ENCODE results near the gene COL2A1. TPM values are rescaled to one million over a fixed set of nuclear protein-coding genes. Genes with fewer than 3 reads are reported as not detected.
A peak's percentile ranks its signal among the peaks of the same experiment; 100 is the strongest.

The COL2A1 gene
- polyA plus RNA-seq, 1 donor (not counting 4 experiments of a cell fraction or from before 2014, with no cell fraction given) = 0.03 TPM

DNA sequence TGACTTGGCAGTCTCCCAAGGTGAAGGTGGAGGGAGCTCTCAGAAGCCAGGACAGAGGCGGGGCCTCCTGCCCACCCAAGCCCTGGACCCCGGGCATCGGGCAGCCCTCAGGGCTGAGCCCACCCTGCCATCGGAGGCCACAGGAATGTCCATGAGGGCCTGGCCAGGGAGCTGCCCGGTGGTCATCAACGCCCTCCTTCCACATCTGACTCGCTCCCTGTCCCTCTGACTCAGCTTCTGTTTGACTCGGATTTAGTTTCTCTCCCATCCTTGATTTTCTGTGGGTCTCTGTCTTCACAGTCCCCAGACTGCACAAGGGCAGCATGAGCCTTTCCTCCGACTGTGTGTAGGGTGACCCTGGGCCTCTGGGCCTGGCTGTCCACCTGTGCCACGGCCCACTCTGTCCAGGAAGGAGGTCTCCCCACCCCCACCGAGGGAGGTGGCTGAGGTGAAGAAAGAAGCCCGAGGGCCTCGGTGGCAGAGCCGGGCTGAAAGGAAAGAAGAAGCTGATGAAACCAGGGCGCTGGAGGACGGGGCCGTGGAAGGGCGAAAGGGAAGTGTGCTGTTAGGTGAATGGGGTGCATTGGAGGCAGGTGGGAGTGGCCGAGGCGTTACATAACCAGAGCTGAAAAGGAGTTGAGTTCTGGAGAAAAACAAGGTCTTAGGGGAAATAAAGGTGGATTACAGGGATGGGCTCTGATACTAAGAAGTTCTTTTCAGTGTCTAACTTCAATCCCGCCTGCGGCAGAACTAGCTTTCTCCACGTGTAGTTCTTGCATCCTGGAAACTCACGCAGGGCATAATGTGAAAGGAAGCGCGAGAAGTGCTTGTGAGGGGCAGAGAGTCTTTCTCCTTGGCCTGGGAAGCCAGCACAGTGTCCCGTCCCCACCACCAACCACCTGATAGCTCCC lies 57.6 kb downstream of the COL2A1 start:
- peak overlapping the region; percentile 61 for H3K9ac ChIP-seq (ENCODE audit: control insufficient read depth, extremely low read depth, insufficient read depth, low read length)
- H3K4me1 ChIP-seq (ENCODE audit: control insufficient read depth, extremely low read depth, insufficient read depth, low read length) = peaks cover 65% of the 10 kb centered on the region
- H3K9me3 ChIP-seq (ENCODE audit: control insufficient read depth, low read depth, low read length) = no peaks in the 10 kb centered on the region
- no peaks in the 10 kb centered on the region for H3K9me1 ChIP-seq (ENCODE audit: control insufficient read depth, extremely low read depth, insufficient read depth, low read length)
- peak overlapping the region; percentile 45 for H3K27ac ChIP-seq (ENCODE audit: control insufficient read depth, insufficient read depth, low read length)
- peak; percentile 71 for FAIRE-seq
- H3K36me3 ChIP-seq (ENCODE audit: control insufficient read depth in 2 of 2, extremely low read depth in 1 of 2, insufficient read depth in 2 of 2, low read length in 2 of 2) = no peaks in the 10 kb centered on the region
- no peaks in the 10 kb centered on the region for H3K79me2 ChIP-seq (ENCODE audit: control insufficient read depth, insufficient read depth, low read length)
- H3K27me3 ChIP-seq (ENCODE audit: control insufficient read depth, extremely low read depth, insufficient read depth, low read length) = no peaks in the 10 kb centered on the region
- H2AFZ ChIP-seq (ENCODE audit: control insufficient read depth, low read length) = peak overlapping the region; percentile 80
- TF ChIP-seq EZH2 (IDR thresholded peaks at IDR 0.05; ENCODE audit: low read length) = no peak
- TF ChIP-seq, protein P1, sequence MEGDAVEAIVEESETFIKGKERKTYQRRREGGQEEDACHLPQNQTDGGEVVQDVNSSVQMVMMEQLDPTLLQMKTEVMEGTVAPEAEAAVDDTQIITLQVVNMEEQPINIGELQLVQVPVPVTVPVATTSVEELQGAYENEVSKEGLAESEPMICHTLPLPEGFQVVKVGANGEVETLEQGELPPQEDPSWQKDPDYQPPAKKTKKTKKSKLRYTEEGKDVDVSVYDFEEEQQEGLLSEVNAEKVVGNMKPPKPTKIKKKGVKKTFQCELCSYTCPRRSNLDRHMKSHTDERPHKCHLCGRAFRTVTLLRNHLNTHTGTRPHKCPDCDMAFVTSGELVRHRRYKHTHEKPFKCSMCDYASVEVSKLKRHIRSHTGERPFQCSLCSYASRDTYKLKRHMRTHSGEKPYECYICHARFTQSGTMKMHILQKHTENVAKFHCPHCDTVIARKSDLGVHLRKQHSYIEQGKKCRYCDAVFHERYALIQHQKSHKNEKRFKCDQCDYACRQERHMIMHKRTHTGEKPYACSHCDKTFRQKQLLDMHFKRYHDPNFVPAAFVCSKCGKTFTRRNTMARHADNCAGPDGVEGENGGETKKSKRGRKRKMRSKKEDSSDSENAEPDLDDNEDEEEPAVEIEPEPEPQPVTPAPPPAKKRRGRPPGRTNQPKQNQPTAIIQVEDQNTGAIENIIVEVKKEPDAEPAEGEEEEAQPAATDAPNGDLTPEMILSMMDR (optimal IDR thresholded peaks at IDR 0.05 in 1 of 3, IDR thresholded peaks at IDR 0.05 in 1 of 3, conservative IDR thresholded peaks at IDR 0.05 in 1 of 3; ENCODE audit: extremely low read depth in 1 of 3, insufficient read depth in 2 of 3, low read length in 3 of 3) = no peak
- DNase-seq (ENCODE audit: low read depth, low spot score) = no peak
- peak overlapping the region in 1 of 3 experiments; percentile 16 for H3K4me3 ChIP-seq (ENCODE audit: control insufficient read depth in 2 of 3, extremely low read depth in 1 of 3, insufficient read depth in 2 of 3, low read depth in 1 of 3, low read length in 3 of 3)
- no peaks in the 10 kb centered on the region for H4K20me1 ChIP-seq (ENCODE audit: control insufficient read depth, extremely low read depth, insufficient read depth, low read length)
- peak overlapping the region; percentile 58 for H3K4me2 ChIP-seq (ENCODE audit: control insufficient read depth, extremely low read depth, insufficient read depth, low read depth, low read length)
- dilution Hi-C loops (cut with MboI; ENCODE audit: extremely low pct_ligation_motif_present, low sequenced_read_pairs) = no loop called here

DNA sequence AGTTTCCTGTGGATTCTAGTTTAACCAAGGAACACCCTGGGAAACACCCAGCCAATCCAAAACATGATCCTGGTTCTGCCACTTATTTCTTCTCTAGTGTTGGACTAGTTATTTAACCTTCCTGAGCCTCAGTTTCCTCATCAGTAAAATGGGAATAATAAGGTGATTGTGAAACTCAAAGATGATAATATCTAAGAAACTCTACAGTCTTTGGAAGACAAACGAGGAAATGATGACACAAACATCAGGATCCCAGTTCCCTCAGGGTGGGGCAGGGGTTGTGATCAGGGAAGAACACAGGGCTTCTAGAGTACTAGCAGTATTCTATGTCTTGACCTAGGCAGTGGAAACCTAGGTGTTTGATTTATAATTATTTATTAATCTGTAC lies 58.9 kb downstream of the COL2A1 start:
- Histone ChIP-seq H3K4me2 (ENCODE audit: control insufficient read depth, extremely low read depth, insufficient read depth, low read depth, low read length) (peak overlapping the region; percentile 37), H3K79me2 (ENCODE audit: control insufficient read depth, insufficient read depth, low read length) (no peaks in the 10 kb centered on the region), H3K27me3 (ENCODE audit: control insufficient read depth, extremely low read depth, insufficient read depth, low read length) (no peaks in the 10 kb centered on the region), H3K27ac (ENCODE audit: control insufficient read depth, insufficient read depth, low read length) (no peak overlapping the region), H3K9me1 (ENCODE audit: control insufficient read depth, extremely low read depth, insufficient read depth, low read length) (no peaks in the 10 kb centered on the region), H3K4me1 (ENCODE audit: control insufficient read depth, extremely low read depth, insufficient read depth, low read length) (peaks cover 52% of the 10 kb centered on the region), H3K9me3 (ENCODE audit: control insufficient read depth, low read depth, low read length) (no peaks in the 10 kb centered on the region), H3K36me3 (ENCODE audit: control insufficient read depth in 2 of 2, extremely low read depth in 1 of 2, insufficient read depth in 2 of 2, low read length in 2 of 2) (no peaks in the 10 kb centered on the region), H3K9ac (ENCODE audit: control insufficient read depth, extremely low read depth, insufficient read depth, low read length) (no peak overlapping the region), H3K4me3 (ENCODE audit: control insufficient read depth in 2 of 3, extremely low read depth in 1 of 3, insufficient read depth in 2 of 3, low read depth in 1 of 3, low read length in 3 of 3) (no peak overlapping the region), H2AFZ (ENCODE audit: control insufficient read depth, low read length) (no peak overlapping the region), H4K20me1 (ENCODE audit: control insufficient read depth, extremely low read depth, insufficient read depth, low read length) (no peaks in the 10 kb centered on the region)
- no peak for TF ChIP-seq EZH2 (IDR thresholded peaks at IDR 0.05; ENCODE audit: low read length)
- TF ChIP-seq, protein P1 (optimal IDR thresholded peaks at IDR 0.05 in 1 of 3, IDR thresholded peaks at IDR 0.05 in 1 of 3, conservative IDR thresholded peaks at IDR 0.05 in 1 of 3; ENCODE audit: extremely low read depth in 1 of 3, insufficient read depth in 2 of 3, low read length in 3 of 3) = no peak
- FAIRE-seq (peak; percentile 85), DNase-seq (ENCODE audit: low read depth, low spot score) (no peak)
- dilution Hi-C loops (cut with MboI; ENCODE audit: extremely low pct_ligation_motif_present, low sequenced_read_pairs) = no loop called here

Data from keratinocyte (primary cell).